GM19452 (cell line): ENCODE data around the gene ORC5.

Experiments
- ATAC-seq: cut with Tn5 transposase; IDR thresholded peaks from one replicate; pipeline ENCODE4 v1.9.1; 2021; ENCODE audit not compliant: unreplicated experiment

Gene ORC5

GRCh38 chr7:104127204-104127603 is 80.6 kb downstream of the ORC5 start:
- ATAC-seq, result no peak

DNA sequence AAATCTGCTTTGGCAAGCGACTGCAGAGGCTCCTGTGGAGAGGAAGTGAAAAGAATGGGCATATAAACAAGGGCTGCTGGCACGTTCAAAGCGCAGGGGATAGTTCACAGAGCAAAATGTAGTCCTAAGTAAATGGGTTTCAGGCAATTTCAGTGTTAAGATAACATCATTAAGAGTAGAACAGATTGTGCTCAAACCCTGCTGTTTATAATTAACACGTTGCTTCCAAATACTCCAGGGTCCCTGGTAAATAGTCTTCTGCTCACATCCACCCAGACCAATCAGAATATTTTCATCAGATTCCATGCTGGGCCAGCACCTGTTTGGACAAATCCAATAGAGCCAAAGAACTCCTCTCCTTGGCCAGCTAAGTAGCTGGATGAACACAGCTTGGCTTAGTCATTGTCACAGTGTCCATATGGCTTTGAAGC is 81.4 kb downstream of the ORC5 start:
- ATAC-seq, result no peak

DNA sequence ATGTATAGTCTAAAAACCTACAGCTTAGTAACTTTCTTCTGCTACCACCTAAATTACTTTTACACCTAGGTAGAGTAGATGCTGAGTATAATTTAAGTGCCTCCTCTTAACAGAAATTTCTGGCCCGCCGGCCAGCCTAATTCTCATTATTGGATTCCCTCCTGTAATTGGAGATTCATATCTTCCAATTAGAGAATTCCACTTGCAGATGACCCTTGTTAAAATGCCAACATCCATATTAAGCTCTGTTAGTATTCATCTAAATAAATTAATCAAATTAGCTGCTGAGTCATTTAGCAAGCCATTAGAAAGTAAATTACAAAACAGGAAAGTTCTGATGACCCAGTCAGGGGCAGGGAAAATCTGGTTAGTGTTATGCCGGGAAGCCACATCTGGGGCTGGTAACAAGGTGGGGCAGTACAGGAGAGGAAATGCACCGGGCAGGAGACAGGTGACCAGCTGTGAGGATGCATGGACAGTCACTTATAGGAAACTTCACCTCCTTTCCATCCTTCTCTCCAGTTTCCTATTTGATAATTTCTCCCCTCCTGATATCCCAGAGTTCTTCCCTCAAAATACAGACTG is 82.8 kb downstream of the ORC5 start:
- no peak for ATAC-seq

GRCh38 chr7:104124469-104124868 is 83.3 kb downstream of the ORC5 start:
- no peak for ATAC-seq

GRCh38 chr7:104123786-104124185 is 84.0 kb downstream of the ORC5 start:
- ATAC-seq, result no peak

DNA sequence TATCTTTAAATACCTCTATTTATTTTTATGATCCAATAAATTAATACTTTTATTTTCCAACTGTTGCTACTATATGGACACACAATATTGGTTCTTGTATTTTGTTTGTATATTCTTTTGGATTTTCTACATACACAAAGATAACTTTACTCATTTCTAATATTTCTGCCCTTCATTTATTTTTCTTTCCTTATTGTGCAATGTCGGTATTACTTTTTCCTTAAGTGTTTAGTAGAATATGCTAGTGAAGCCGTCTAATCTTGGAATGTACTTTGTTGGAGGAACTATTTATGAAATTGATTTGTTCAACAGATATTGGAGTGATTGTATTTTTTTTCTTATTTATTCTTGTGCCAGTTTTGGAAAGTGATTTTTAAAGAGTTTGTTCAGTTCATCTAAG is 94.0 kb downstream of the ORC5 start:
- ATAC-seq, result no peak

DNA sequence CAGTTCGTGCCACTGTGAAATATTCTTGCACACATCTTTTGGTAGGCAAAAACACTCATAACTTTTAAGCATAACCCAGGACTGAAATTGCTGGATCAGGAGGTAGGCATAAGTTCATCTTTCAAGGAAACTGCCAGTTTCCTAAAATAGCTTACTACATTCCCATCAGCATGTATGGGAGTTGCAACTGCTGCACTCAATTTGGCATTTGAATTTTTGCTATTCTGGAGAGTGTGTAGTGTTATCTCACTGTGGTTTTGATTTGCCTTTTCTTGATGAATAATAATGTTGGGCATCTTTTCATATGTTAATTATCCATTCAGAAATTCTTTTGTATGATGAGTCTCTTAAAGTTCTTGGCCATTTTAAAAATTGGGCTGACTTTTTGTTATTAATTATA is 95.2 kb downstream of the ORC5 start:
- no peak for ATAC-seq

DNA sequence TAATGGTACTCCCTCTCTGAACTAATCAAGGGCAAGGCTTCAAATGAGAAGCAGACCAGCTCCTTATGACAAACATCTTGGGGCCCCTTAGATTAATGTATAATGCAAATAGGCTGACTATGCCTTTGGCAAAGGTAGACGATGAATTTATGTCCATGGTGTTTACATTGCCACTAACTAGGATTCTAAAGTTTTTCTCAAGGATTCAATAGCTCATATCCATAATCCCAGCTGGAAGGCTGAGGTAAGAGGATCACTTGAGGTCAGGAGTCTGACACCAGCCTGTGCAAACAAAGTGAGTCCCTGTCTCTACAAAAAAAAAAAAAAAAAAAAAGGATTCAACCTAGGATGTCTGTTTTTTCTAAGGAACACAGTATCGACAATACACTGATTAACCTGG is 96.5 kb downstream of the ORC5 start:
- ATAC-seq, result no peak

- no peak for ATAC-seq
These were observed 101.5 kb downstream of the ORC5 start for GRCh38 chr7:104106108-104106905.

DNA sequence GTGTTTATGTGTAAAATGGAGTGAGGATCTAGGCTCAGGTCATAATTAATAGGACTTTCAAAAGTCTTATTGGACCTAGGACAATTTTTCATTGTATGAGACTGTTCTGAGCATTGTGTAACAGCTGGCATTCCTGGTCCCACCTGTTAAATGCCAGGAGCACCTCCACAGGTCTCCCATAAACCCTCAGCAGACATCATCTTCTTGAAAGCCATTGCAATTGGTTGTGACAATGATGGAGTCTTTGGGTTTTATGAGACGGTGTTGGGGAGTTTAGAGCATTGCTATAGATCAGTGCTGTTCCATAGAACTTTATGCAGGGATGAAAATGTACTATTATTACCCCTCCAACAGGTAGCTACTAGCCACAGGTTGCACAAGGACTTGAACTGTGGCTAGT is 108.9 kb downstream of the ORC5 start:
- no peak for ATAC-seq

GRCh38 chr7:104096683-104097082 is 111.1 kb downstream of the ORC5 start:
- ATAC-seq, result no peak

- no peak for ATAC-seq
These were observed 114.7 kb downstream of the ORC5 start for GRCh38 chr7:104093127-104093526.

GRCh38 chr7:104091242-104091641 is 116.6 kb downstream of the ORC5 start:
- no peak for ATAC-seq

- no peak for ATAC-seq
These were observed 118.2 kb downstream of the ORC5 start for GRCh38 chr7:104089612-104090011.

GRCh38 chr7:104089061-104089460 is 118.8 kb downstream of the ORC5 start:
- ATAC-seq, result no peak
